OCI-LY3 (cell line): ENCODE results near the gene GDF15.

Experiments
- CTCF ChIP-seq: fragments of 200-600, 300-600 bp; sonication (generic); IDR thresholded peaks from 2 replicates; pipeline ENCODE4 v1.5.1; 2014; ENCODE audit warnings: antibody characterized with exemption, low read length, low read depth
- EZH2phosphoT487 ChIP-seq: fragments of 200-600 bp; shearing (Covaris generic); IDR thresholded peaks from 2 replicates; pipeline ENCODE4 v1.6.1; 2018; ENCODE audit warnings: antibody characterized with exemption, mixed run types, low read depth

- TF ChIP-seq CTCF (no peak), EZH2phosphoT487 (no peak)
Measured at GRCh38 chr19:18435178-18435841, 49.4 kb downstream of the GDF15 start.
